Measurements from ENCODE around the gene ZFP36L1.

DNA sequence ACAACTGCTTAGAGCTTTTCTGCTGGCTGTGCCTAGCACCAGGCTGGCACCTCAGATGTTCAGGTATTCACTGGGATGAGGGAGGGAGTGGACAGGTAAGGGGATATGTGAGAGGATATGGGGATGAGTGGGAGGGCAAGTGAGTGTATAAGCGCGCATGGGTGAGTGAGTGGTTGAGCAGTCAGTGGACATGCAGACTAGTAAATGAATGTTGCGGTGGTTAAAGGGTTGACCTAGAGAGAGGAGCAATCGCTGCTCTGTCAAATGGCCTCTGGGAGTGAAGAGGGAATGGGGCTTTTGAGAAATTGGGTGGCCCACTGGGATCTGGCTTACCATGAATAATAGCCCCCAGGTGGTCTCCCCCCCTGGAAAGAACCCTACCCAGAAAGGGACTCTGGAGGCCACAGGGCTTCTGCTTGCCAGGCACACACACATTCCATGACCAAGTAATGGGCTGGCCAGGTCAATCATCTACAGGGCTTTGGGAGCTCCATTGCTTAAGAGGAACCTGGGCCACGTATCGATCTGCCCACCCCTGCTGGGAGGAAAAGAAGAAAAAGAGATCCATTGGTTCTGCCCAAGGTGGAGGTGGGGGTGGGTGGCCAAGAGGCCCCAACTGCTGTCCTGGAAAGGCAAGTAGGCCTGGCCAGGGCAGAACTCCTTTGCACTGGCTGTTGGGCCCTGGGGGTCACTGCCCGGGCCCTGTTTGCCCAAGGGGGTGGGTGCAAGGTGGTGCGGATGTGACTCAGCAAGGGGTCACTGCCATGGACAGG, 30.8 kb upstream of the ZFP36L1 start:
- TF ChIP-seq, protein P1, sequence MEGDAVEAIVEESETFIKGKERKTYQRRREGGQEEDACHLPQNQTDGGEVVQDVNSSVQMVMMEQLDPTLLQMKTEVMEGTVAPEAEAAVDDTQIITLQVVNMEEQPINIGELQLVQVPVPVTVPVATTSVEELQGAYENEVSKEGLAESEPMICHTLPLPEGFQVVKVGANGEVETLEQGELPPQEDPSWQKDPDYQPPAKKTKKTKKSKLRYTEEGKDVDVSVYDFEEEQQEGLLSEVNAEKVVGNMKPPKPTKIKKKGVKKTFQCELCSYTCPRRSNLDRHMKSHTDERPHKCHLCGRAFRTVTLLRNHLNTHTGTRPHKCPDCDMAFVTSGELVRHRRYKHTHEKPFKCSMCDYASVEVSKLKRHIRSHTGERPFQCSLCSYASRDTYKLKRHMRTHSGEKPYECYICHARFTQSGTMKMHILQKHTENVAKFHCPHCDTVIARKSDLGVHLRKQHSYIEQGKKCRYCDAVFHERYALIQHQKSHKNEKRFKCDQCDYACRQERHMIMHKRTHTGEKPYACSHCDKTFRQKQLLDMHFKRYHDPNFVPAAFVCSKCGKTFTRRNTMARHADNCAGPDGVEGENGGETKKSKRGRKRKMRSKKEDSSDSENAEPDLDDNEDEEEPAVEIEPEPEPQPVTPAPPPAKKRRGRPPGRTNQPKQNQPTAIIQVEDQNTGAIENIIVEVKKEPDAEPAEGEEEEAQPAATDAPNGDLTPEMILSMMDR (IDR thresholded peaks at IDR 0.05): no peak
- no peak for TF ChIP-seq EP300 (IDR thresholded peaks at IDR 0.05)
- TF ChIP-seq POLR2A (IDR thresholded peaks at IDR 0.05): no peak

Measured in stomach (tissue), 4 donors.